H1 (cell line): ENCODE results near the gene ZCCHC9. TPM values are rescaled to one million over a fixed set of nuclear protein-coding genes. Genes with fewer than 3 reads are reported as not detected.

ENCODE experiments used
- CTCF ChIA-PET: fragments of 300-600 bp; sonication (Branson Sonifier 250); formaldehyde crosslinking; loops from one replicate; lab custom pipeline; 2021; ENCODE audit not compliant: partially characterized antibody; lab: Charles Lee
- POLR2A ChIA-PET: fragments of 300-600 bp; sonication (Branson Sonifier 250); formaldehyde crosslinking; loops from one replicate; lab custom pipeline; 2021; ENCODE audit warnings: inconsistent platforms; ENCODE audit not compliant: partially characterized antibody; lab: Charles Lee
- DNase-seq, 2 experiments: peaks; one replicate each; pipeline versions ENCODE4 v3.0.0 to v3.0.0-alpha.2; 2010 to 2022; ENCODE audit warnings: low spot score in 2 of 2, low read depth in 1 of 2, mixed read lengths in 1 of 2
- FAIRE-seq: peaks from 2 replicates; lab custom pipeline; 2011; peaks lifted over from hg19 to GRCh38; lab: Jason Lieb, UNC
- H2AFZ ChIP-seq: 2 replicates; pipeline ENCODE4 v1.8.1; 2012; ENCODE audit warnings: low read length, inconsistent platforms
- H2AK5ac ChIP-seq: 2 replicates; pipeline ENCODE4 v1.6.1; 2013; ENCODE audit warnings: low read depth, low read length
- H2BK120ac ChIP-seq: replicated peaks from 2 replicates; pipeline ENCODE3; 2013; ENCODE audit warnings: low read depth, low read length, inconsistent platforms
- H2BK12ac ChIP-seq: 2 replicates; pipeline ENCODE4 v1.6.1; 2013; ENCODE audit warnings: low read depth, low read length
- H2BK15ac ChIP-seq: 2 replicates; pipeline ENCODE4 v1.6.1; 2013; ENCODE audit warnings: low read length
- H2BK20ac ChIP-seq: 2 replicates; pipeline ENCODE4 v1.6.1; 2013; ENCODE audit warnings: low read length
- H2BK5ac ChIP-seq: 2 replicates; pipeline ENCODE4 v1.6.1; 2013; ENCODE audit warnings: low read depth, low read length
- H3K14ac ChIP-seq: 2 replicates; pipeline ENCODE4 v1.6.1; 2013; ENCODE audit warnings: inconsistent platforms; ENCODE audit not compliant: insufficient read length
- H3K18ac ChIP-seq: 2 replicates; pipeline ENCODE4 v1.6.1; 2013; ENCODE audit warnings: low read length; ENCODE audit errors: extremely low read depth
- H3K23ac ChIP-seq: 2 replicates; pipeline ENCODE4 v1.6.1; 2013; ENCODE audit warnings: inconsistent platforms; ENCODE audit not compliant: insufficient read length
- H3K23me2 ChIP-seq: 2 replicates; pipeline ENCODE4 v1.6.1; 2013; ENCODE audit warnings: low read depth, low read length
- H3K27ac ChIP-seq: 2 replicates; pipeline ENCODE4 v1.6.1; 2011; ENCODE audit warnings: low read depth, low read length, inconsistent platforms
- H3K27me3 ChIP-seq, 4 experiments: replicated peaks in 1 of 4; 1 replicate in 1 of 4; 2 replicates in 3 of 4; pipeline versions ENCODE4 v1.6.1 to v1.8.1; 2011 to 2013; ENCODE audit warnings: low read length in 3 of 4, mild to moderate bottlenecking in 3 of 4, inconsistent platforms in 2 of 4, mixed read lengths in 2 of 4, moderate library complexity in 1 of 4; ENCODE audit not compliant: control insufficient read depth in 3 of 4, insufficient read depth in 3 of 4; ENCODE audit errors: extremely low read depth in 1 of 4
- H3K36me3 ChIP-seq, 4 experiments: 2 replicates each; pipeline versions ENCODE4 v1.6.1 to v1.8.1; 2011 to 2013; ENCODE audit warnings: mild to moderate bottlenecking in 4 of 4, low read length in 3 of 4, moderate library complexity in 2 of 4, control low read depth in 1 of 4, inconsistent platforms in 1 of 4; ENCODE audit not compliant: insufficient read depth in 4 of 4, control insufficient read depth in 2 of 4
- H3K4ac ChIP-seq: replicated peaks from 2 replicates; pipeline ENCODE3; 2013; ENCODE audit warnings: low read length, low read depth, mixed read lengths, inconsistent platforms; ENCODE audit not compliant: insufficient read length
- H3K4me1 ChIP-seq, 4 experiments: replicated peaks in 1 of 4; 1 replicate in 1 of 4; 2 replicates in 3 of 4; pipeline versions ENCODE4 v1.6.1 to v1.8.1; 2011 to 2013; ENCODE audit warnings: low read length in 3 of 4, inconsistent platforms in 2 of 4, mixed read lengths in 1 of 4; ENCODE audit not compliant: insufficient read depth in 4 of 4, control insufficient read depth in 3 of 4
- H3K4me2 ChIP-seq, 2 experiments: 2 replicates each; pipeline versions ENCODE4 v1.6.1 to v1.8.1; 2011 to 2013; ENCODE audit warnings: low read depth in 2 of 2, low read length in 2 of 2, control low read depth in 1 of 2, inconsistent platforms in 1 of 2, mild to moderate bottlenecking in 1 of 2; ENCODE audit not compliant: insufficient read depth in 1 of 2
- H3K4me3 ChIP-seq, 4 experiments: fragments of 200-600, 300-600 bp in 1 of 4; sonication (generic), shearing (Covaris generic), sonication (Bioruptor Twin) in 1 of 4; 2 replicates each; pipeline versions ENCODE4 v1.5.1 to v1.8.1; 2011 to 2016; ENCODE audit warnings: low read length in 4 of 4, low read depth in 3 of 4, control low read depth in 2 of 4, inconsistent platforms in 2 of 4, mild to moderate bottlenecking in 2 of 4, mixed read lengths in 1 of 4, moderate library complexity in 1 of 4; ENCODE audit not compliant: insufficient read depth in 2 of 4; ENCODE audit errors: extremely low read depth in 1 of 4
- H3K56ac ChIP-seq: replicated peaks from 2 replicates; pipeline ENCODE3; 2013; ENCODE audit warnings: low read depth, mild to moderate bottlenecking, mixed read lengths, low read length, inconsistent platforms; ENCODE audit not compliant: insufficient read length
- H3K79me1 ChIP-seq: 2 replicates; pipeline ENCODE4 v1.6.1; 2013; ENCODE audit warnings: low read depth, low read length, control low read depth
- H3K79me2 ChIP-seq, 2 experiments: 2 replicates each; pipeline versions ENCODE4 v1.6.1 to v1.8.1; 2012 to 2013; ENCODE audit warnings: low read length in 2 of 2, mild to moderate bottlenecking in 2 of 2, inconsistent platforms in 1 of 2; ENCODE audit not compliant: insufficient read depth in 2 of 2, control insufficient read depth in 1 of 2
- H3K9ac ChIP-seq, 4 experiments: replicated peaks in 1 of 4; 1 replicate in 1 of 4; 2 replicates in 3 of 4; pipeline versions ENCODE4 v1.6.1 to v1.8.1; 2011 to 2013; ENCODE audit warnings: low read depth in 3 of 4, low read length in 3 of 4, control low read depth in 2 of 4, mild to moderate bottlenecking in 2 of 4, moderate library complexity in 2 of 4, inconsistent platforms in 1 of 4; ENCODE audit errors: extremely low read depth in 1 of 4
- H3K9me3 ChIP-seq, 2 experiments: 2 replicates each; pipeline versions ENCODE4 v1.6.1 to v1.8.1; 2012 to 2013; ENCODE audit warnings: mild to moderate bottlenecking in 2 of 2, moderate library complexity in 2 of 2, control low read depth in 1 of 2, inconsistent platforms in 1 of 2, low read depth in 1 of 2, low read length in 1 of 2, mixed read lengths in 1 of 2; ENCODE audit not compliant: insufficient read depth in 2 of 2
- H4K20me1 ChIP-seq, 2 experiments: replicated peaks in 1 of 2; 2 replicates each; pipeline versions ENCODE3 to v1.8.1; 2011 to 2013; ENCODE audit warnings: inconsistent platforms in 2 of 2, low read length in 2 of 2, mild to moderate bottlenecking in 1 of 2; ENCODE audit not compliant: insufficient read depth in 2 of 2, control insufficient read depth in 1 of 2
- H4K5ac ChIP-seq: 2 replicates; pipeline ENCODE4 v1.6.1; 2013; ENCODE audit warnings: low read length, low read depth, mixed read lengths, inconsistent platforms; ENCODE audit not compliant: insufficient read length
- H4K8ac ChIP-seq: 2 replicates; pipeline ENCODE4 v1.8.0; 2013; ENCODE audit warnings: mild to moderate bottlenecking, moderate library complexity, low read length, inconsistent platforms; ENCODE audit not compliant: insufficient read depth; ENCODE audit errors: extremely low read depth
- H4K91ac ChIP-seq: replicated peaks from 2 replicates; pipeline ENCODE3; 2013; ENCODE audit warnings: low read length, mixed read lengths, inconsistent platforms; ENCODE audit not compliant: insufficient read length
- CEBPB ChIP-seq: IDR thresholded peaks from 2 replicates; pipeline ENCODE4 v1.6.1; 2012; ENCODE audit warnings: low read depth, low read length
- CREB1 ChIP-seq: IDR thresholded peaks from 2 replicates; pipeline ENCODE4 v1.6.1; 2012; ENCODE audit warnings: inconsistent platforms
- EZH2 ChIP-seq: fragments of 200-600 bp; sonication (generic); IDR thresholded peaks from 2 replicates; pipeline ENCODE4 v1.7.1; 2012; ENCODE audit warnings: low read depth, mild to moderate bottlenecking, moderate library complexity, low read length, inconsistent platforms; ENCODE audit not compliant: severe bottlenecking
- HDAC6 ChIP-seq: IDR thresholded peaks from one replicate; pipeline ENCODE4 v1.7.1; 2012; ENCODE audit warnings: low read depth, mild to moderate bottlenecking, inconsistent platforms, low read length, moderate library complexity
- JUN ChIP-seq: IDR thresholded peaks from 2 replicates; pipeline ENCODE4 v1.6.1; 2011; ENCODE audit warnings: low read depth, mild to moderate bottlenecking, improper control_type of control experiment, low read length
- POLR2A ChIP-seq, 2 experiments: IDR thresholded peaks; 1 replicate in 1 of 2; 2 replicates in 1 of 2; pipeline ENCODE4 v1.6.1; 2011; ENCODE audit warnings: low read depth in 2 of 2, low read length in 2 of 2, mild to moderate bottlenecking in 2 of 2; ENCODE audit errors: control extremely low read depth in 1 of 2
- SAP30 ChIP-seq: fragments of 300-600 bp; sonication (generic); IDR thresholded peaks from 2 replicates; pipeline ENCODE4 v1.7.1; 2012; ENCODE audit warnings: low read length, moderate library complexity, mild to moderate bottlenecking, inconsistent platforms; ENCODE audit not compliant: insufficient read depth, insufficient replicate concordance
- SIN3A ChIP-seq, 2 experiments: IDR thresholded peaks in 1 of 2; conservative IDR thresholded peaks in 1 of 2; 2 replicates each; pipeline ENCODE4 v1.6.1; 2011 to 2012; ENCODE audit warnings: low read length in 2 of 2, improper control_type of control experiment in 1 of 2, low read depth in 1 of 2, mild to moderate bottlenecking in 1 of 2
- SP2 ChIP-seq: IDR thresholded peaks from 2 replicates; pipeline ENCODE4 v1.6.1; 2012; ENCODE audit warnings: mild to moderate bottlenecking, low read length, inconsistent platforms
- TBP ChIP-seq: IDR thresholded peaks from 2 replicates; pipeline ENCODE4 v1.6.1; 2011; ENCODE audit warnings: low read depth, low read length, improper control_type of control experiment
- USF2 ChIP-seq: IDR thresholded peaks from 2 replicates; pipeline ENCODE4 v1.6.1; 2011; ENCODE audit warnings: low read length, improper control_type of control experiment
- ZNF274 ChIP-seq: IDR thresholded peaks from 2 replicates; pipeline ENCODE4 v1.7.0; 2012; ENCODE audit warnings: low read length, borderline replicate concordance; ENCODE audit errors: extremely low read depth
- WGBS, 2 experiments: shearing (Covaris generic) in 1 of 2; methylation state at CpG; one replicate each; pipeline versions ENCODE4 v1.1.6 to v1.1.7; 2013 to 2015; ENCODE audit warnings: low lambda C conversion rate in 2 of 2, mixed read lengths in 2 of 2, inconsistent platforms in 1 of 2, low coverage in 1 of 2, missing lambda C conversion rate in 1 of 2; ENCODE audit not compliant: insufficient replicate concordance in 2 of 2, insufficient coverage in 1 of 2, insufficient read length in 1 of 2; ENCODE audit errors: extremely low coverage in 1 of 2, missing lambda C conversion rate in 1 of 2; 5-methylcytosine and 5-hydroxymethylcytosine counted together
- polyA plus RNA-seq, 7 experiments: library from polyadenylated mRNA; depleted of rRNA in 3 of 7; stranded (reverse) in 5 of 7; unstranded in 2 of 7; fragments of >200 nt in 5 of 7; fragments of 200-250 nt in 2 of 7; gene quantifications; 1 replicate in 5 of 7; 2 replicates in 1 of 7; 4 replicates in 1 of 7; pipeline versions ENCODE4 v1.2.1 to v1.2.3, GENCODE V29; 2011 to 2013; ENCODE audit warnings: missing spikeins in 2 of 7, mixed read lengths in 2 of 7
- total RNA-seq: library from RNA; stranded (reverse); fragmentation: NEBNext Ultra II Directional; extraction: Animal tissue kit (Norgen Biotek cat#: 25700); gene quantifications from 2 replicates; pipeline ENCODE4 v1.2.1, GENCODE V29; 2021

Gene ZCCHC9
- total and polyA plus RNA-seq, 2 of the 8 experiments (the other 6 are each of a cell fraction or from before 2014, with no cell fraction given), result 10.9 to 33.6 TPM

DNA sequence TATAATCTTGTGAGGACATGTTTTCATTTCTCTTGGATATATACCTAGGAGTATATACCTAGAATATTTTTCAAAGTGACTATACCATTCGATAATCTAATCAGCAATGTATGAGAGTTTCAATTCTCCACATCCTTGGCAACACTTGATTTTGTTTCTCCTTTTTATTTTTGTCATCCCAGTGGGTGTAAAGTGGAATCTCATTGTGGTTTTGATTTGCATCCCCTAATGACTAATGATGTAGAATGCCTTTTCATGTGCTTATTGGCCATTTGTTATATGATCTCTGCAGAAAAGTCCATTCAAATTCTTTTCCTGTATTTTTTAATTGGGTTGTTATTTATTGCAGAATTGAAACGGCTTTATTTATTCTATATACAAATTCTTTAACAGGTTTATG, 15.2 kb downstream of the ZCCHC9 start:
- Histone ChIP-seq H2AK5ac (no peak overlapping the region), H3K14ac (no peak overlapping the region), H4K91ac (no peak overlapping the region), H3K4ac (no peak overlapping the region), H3K36me3 (peaks cover 0 to 15% (median 6%) of the 10 kb centered on the region in 4 experiments; a peak in 4 of 8 replicates), H3K9ac (no peak overlapping the region), H3K79me2 (no peaks in the 10 kb centered on the region), H4K20me1 (no peaks in the 10 kb centered on the region), H2BK15ac (no peak overlapping the region), H3K23ac (no peak overlapping the region), H2BK5ac (no peak overlapping the region), H3K27ac (no peak overlapping the region), H3K4me2 (no peak overlapping the region), H3K27me3 (no peaks in the 10 kb centered on the region), H2AFZ (no peak overlapping the region), H2BK20ac (no peak overlapping the region), H4K8ac (no peak overlapping the region), H3K4me1 (peaks cover 0 to 6% (median 1%) of the 10 kb centered on the region in 4 experiments; a peak in 2 of 7 replicates), H3K23me2 (no peaks in the 10 kb centered on the region), H3K56ac (no peak overlapping the region), H3K79me1 (no peaks in the 10 kb centered on the region), H4K5ac (no peak overlapping the region), H2BK12ac (no peak overlapping the region), H3K18ac (no peak overlapping the region), H3K9me3 (no peaks in the 10 kb centered on the region), H3K4me3 (no peak overlapping the region), H2BK120ac (no peak overlapping the region)
- ChIA-PET CTCF (no interaction called here), POLR2A (no interaction called here)
- WGBS, 2 experiments, result 79% methylated on average over 2 of the region's 2 CpGs; no CpG with 5 or more reads in 1 of the 2 experiments
- DNase-seq (no peak), FAIRE-seq (no peak)
- TF ChIP-seq SIN3A (conservative IDR thresholded peaks at IDR 0.05 in 1 of 2, IDR thresholded peaks at IDR 0.05 in 1 of 2; ENCODE audit: low read depth in 1 of 2, low read length in 2 of 2) (no peak), HDAC6 (no peak), TBP (no peak), CREB1 (no peak), EZH2 (no peak), POLR2A (IDR thresholded peaks at IDR 0.05; ENCODE audit: control extremely low read depth in 1 of 2, low read depth in 2 of 2, low read length in 2 of 2) (no peak), ZNF274 (no peak), CEBPB (no peak), JUN (no peak), SAP30 (no peak), SP2 (no peak), USF2 (no peak)
